Stimulated activated CD8-positive, alpha-beta memory T cell treated with anti-CD3 and anti-CD28 coated beads, Interleukin-7, amount 100 ng/mL, for 24 hours (primary cell): Measurements from ENCODE around the gene ATRAID.
A peak's percentile ranks its signal among the peaks of the same experiment; 100 is the strongest.

Source experiments
- DNase-seq: peaks from one replicate; pipeline ENCODE4 v3.0.0-alpha.2; 2020; ENCODE audit warnings: low read depth

ATRAID gene

DNA sequence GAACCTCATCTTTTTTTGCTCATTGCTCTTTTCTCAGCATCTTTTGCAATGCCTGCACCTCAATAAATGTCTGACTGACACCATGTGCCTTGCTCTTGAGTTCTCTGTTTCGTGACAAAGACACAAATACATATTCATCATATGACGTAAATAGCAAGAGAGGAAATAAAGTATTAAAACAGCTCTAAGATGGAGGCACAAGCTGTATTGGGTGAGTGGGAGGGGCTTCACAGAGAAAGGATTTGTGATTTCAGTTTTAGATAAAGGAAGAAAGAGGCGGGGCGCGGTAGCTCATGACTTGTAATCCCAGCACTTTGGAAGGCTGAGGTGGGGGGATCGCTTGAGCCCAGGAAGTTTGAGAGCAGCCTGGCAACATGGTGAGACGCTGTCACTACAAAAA, 8.2 kb downstream of the ATRAID start:
- no peak for DNase-seq

GRCh38 chr2:27221166-27221565, 9.3 kb downstream of the ATRAID start:
- no peak for DNase-seq

- DNase-seq: no peak
Measured at GRCh38 chr2:27222407-27222806, 10.6 kb downstream of the ATRAID start.

GRCh38 chr2:27223416-27223815, 11.6 kb downstream of the ATRAID start:
- DNase-seq: no peak

GRCh38 chr2:27225526-27225925, 13.7 kb downstream of the ATRAID start:
- DNase-seq: no peak

DNA sequence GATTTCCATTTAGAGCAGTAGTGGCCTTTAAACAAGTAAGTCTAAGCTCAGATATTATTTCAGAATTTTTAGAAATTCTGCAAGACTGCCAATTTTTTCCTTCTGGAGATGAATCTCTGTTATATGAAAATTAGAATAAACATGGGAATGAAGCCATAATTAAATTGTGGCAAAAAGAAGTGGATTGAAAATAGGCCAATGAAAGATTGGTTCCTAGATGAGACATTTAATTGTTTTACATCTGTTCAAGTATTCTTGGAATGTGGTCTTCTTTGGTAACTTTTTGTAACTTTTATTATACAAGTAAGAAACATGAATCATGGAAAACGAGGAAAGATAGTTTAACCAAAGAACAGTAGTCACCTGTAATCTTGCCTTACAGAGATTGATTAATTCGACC, 15.7 kb downstream of the ATRAID start:
- DNase-seq: no peak

DNA sequence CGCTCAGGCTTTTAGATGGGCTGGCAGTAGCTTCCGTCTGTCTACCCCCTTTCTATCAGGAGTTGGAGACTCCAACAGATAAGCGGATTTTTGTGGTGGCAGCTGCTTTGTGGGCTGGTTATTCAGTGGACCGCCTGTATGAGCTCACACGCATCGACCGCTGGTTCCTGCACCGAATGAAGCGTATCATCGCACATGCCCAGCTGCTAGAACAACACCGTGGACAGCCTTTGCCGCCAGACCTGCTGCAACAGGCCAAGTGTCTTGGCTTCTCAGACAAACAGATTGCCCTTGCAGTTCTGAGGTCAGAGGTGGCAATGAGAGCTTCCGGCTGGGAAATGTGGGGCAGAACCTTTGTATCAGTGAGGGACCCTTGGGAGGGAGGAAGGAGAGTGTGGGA, 20.1 kb downstream of the ATRAID start:
- DNase-seq: no peak

- no peak for DNase-seq
Measured at GRCh38 chr2:27233341-27233740, 21.5 kb downstream of the ATRAID start.

- no peak for DNase-seq
Measured at GRCh38 chr2:27236136-27236535, 24.3 kb downstream of the ATRAID start.

GRCh38 chr2:27236626-27237025, 24.8 kb downstream of the ATRAID start:
- no peak for DNase-seq

DNA sequence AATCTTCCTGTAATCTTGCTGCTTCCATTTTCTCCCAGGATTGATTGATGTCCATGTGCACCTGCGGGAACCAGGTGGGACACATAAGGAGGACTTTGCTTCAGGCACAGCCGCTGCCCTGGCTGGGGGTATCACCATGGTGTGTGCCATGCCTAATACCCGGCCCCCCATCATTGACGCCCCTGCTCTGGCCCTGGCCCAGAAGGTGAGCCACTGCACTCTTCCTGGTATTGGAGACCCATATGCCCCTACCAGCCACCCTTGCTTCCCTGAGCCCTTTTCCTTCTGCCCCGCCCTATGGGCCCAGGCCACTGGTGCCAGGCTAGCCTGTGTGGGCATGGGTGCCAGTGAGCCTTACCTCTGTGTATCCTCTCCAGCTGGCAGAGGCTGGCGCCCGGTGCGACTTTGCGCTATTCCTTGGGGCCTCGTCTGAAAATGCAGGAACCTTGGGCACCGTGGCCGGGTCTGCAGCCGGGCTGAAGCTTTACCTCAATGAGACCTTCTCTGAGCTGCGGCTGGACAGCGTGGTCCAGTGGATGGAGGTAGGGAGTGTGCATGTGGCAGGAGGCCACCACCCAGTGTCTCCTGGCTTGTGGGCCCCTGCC, 25.6 kb downstream of the ATRAID start:
- no peak for DNase-seq

DNA sequence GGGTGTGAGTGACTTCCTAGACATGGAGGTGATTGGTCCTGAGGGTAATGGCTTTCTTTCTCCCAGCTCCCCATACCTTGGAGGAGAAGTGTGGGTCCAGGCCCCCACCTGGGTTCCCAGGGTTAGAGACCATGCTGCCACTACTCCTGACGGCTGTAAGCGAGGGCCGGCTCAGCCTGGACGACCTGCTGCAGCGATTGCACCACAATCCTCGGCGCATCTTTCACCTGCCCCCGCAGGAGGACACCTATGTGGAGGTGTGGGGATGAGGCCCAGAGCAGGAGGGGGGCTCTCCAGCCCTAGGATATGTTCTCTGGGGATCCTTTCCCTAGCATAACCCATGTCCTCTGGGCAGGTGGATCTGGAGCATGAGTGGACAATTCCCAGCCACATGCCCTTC, 27.1 kb downstream of the ATRAID start:
- no peak for DNase-seq

DNA sequence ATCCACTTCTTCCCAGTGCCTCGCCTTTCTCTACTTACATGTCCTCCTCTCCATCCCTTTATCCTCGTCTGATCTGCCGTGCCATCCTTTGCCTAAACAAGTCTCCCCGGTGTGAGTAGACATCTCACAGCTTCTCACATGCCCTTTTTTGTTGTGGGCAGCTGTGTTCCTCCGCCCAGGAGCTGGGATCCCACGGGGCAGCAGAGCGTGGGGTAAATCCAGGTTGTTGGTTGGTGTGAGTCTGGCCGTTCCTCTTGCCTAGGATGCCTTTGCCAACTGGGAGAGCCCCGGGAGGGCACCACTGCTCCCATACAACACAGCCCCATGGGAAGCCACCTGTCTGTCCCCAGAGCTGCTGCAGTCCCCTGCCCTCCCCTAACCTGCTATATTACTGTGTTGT, 28.6 kb downstream of the ATRAID start:
- DNase-seq: no peak

- no peak for DNase-seq
Measured at GRCh38 chr2:27241761-27242613, 30.1 kb downstream of the ATRAID start.

DNA sequence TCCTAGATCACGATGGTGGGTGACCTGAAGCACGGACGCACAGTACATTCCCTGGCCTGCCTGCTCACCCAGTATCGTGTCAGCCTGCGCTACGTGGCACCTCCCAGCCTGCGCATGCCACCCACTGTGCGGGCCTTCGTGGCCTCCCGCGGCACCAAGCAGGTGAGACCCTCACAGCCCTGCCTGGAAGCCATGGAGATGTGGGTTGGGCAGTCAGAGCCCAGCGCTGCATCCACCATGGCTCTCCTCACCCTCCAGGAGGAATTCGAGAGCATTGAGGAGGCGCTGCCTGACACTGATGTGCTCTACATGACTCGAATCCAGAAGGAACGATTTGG, 30.7 kb downstream of the ATRAID start:
- DNase-seq: no peak

DNA sequence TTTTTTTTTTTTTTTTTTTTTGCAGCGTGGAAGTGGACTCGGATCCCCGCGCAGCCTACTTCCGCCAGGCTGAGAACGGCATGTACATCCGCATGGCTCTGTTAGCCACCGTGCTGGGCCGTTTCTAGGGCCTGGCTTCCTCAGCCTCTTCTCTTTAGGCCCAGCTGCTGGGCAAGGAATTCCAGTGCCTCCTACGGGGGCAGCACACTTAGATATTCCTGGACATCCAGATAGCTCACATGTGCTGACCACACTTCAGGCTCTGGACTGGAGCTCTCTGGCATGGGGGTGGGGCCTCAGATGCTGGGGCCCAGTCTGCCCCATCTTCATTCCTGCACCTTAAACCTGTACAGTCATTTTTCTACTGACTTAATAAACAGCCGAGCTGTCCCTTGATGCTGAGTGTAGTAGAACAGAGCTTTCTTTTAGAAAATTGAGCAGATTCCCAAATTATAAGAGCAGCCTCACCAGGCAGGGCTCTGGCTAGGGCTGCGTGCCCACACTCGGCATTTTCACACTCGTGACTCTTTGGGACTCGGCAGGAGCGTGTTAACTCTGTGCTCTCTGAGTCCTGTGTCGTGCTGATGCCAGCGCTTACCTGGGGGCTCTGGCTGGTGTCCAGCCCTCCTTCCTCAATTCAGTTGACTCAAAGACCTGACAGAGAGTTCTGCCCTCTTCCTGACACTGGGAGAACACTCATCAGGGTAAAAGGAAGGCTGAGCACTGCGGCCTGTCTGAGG, 31.7 kb downstream of the ATRAID start:
- DNase-seq: no peak

GRCh38 chr2:27245116-27245515, 33.3 kb downstream of the ATRAID start:
- no peak for DNase-seq

DNA sequence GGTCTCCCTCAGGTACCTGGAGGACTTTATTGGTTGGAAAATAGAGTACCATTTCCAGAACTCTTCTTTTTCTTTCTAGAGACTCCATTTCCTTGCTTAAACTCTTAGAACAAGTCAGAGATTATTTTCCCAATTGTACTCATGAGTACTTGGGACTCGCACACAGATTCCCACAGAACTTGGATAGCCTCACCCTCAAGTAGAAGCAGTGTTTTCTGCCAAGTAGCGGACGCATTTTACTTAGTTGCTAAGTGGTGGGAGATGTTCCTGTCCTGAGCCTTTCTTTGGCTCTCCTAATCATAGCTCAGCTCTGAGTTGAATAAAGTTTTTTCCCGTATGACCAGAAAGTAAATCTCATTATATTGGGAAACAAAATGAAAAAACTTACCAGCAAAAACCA, 33.8 kb downstream of the ATRAID start:
- DNase-seq: no peak

DNA sequence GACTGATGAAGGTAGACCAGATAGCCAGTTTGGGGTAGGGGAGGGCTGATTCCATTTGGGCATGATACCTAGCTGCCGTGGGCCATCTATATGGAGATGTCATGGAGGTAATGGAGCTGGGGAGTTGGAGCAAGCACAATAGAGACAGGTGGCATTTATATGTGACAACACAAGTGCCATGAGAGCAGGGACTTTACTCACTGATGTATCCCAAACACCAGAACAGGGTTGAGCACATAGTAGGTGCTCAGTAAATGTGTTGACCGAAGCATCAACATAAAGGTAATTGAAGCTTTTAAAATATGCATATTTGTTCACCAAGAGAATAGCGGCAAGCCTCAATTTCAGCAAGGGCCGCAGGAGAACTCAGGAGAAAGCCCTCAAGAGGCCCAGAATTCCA, 36.1 kb downstream of the ATRAID start:
- no peak for DNase-seq

GRCh38 chr2:27249159-27249890, 37.5 kb downstream of the ATRAID start:
- no peak for DNase-seq

GRCh38 chr2:27249891-27250651, 38.2 kb downstream of the ATRAID start:
- peak; percentile 26 for DNase-seq
